Osteocyte (in vitro differentiated cells): ENCODE measurements around the gene TSSK6. TPM values are rescaled to one million over a fixed set of nuclear protein-coding genes. Genes with fewer than 3 reads are reported as not detected.

Source experiments
- total RNA-seq: library from RNA; stranded (reverse); gene quantifications from 2 replicates; pipeline ENCODE4 v1.2.1, GENCODE V29; 2021

The TSSK6 gene
- total RNA-seq, 1 donor from 2014 or later, result 1.7 TPM

Other genes with a start within 250 kb of the TSSK6 start
- gene TM6SF2, start 242.2 kb downstream of the TSSK6 start, total RNA-seq, result 1.3 and 1.6 TPM in 2 replicates
- gene SUGP1, start 195.0 kb downstream of the TSSK6 start, total RNA-seq, result 61.9 and 71.7 TPM in 2 replicates
- 75.7 and 82.3 TPM in 2 replicates for gene MAU2, start 194.7 kb downstream of the TSSK6 start, total RNA-seq
- gene GATAD2A, start 109.9 kb downstream of the TSSK6 start, total RNA-seq, result 75.6 and 81.3 TPM in 2 replicates
- 372 and 376 TPM in 2 replicates for gene NDUFA13, start 677 bp upstream of the TSSK6 start, total RNA-seq
- gene YJEFN3, start 13.4 kb upstream of the TSSK6 start, total RNA-seq, result 6.1 and 6.3 TPM in 2 replicates
- gene CILP2, start 22.7 kb upstream of the TSSK6 start, total RNA-seq, result 0.63 and 1.1 TPM in 2 replicates
- gene PBX4, start 103.1 kb upstream of the TSSK6 start, total RNA-seq, result 0.46 and 0.52 TPM in 2 replicates
- gene LPAR2, start 112.7 kb upstream of the TSSK6 start, total RNA-seq, result 6.8 and 7.4 TPM in 2 replicates
- gene GMIP, start 128.1 kb upstream of the TSSK6 start, total RNA-seq, result 10.5 and 12.0 TPM in 2 replicates
- gene ATP13A1, start 148.1 kb upstream of the TSSK6 start, total RNA-seq, result 62.8 and 67.2 TPM in 2 replicates
- 7.1 and 8.4 TPM in 2 replicates for gene ZNF101, start 153.3 kb upstream of the TSSK6 start, total RNA-seq
- gene ZNF14, start 217.6 kb upstream of the TSSK6 start, total RNA-seq, result 4.7 and 5.3 TPM in 2 replicates